ENCODE results near the gene PPFIA4. TPM values are rescaled to one million over a fixed set of nuclear protein-coding genes. Genes with fewer than 3 reads are reported as not detected.

Gene PPFIA4
- total RNA-seq, 1 donor from 2014 or later: 11.5 TPM

- H3K27ac Mint-ChIP-seq: peak overlapping the region; percentile 6
- H3K36me3 Mint-ChIP-seq (ENCODE audit: low read depth): peaks cover 7% of the 10 kb centered on the region
- no peaks in the 10 kb centered on the region for H3K4me1 Mint-ChIP-seq (ENCODE audit: low read depth)
- no peak overlapping the region for H3K4me3 Mint-ChIP-seq
- DNase-seq (ENCODE audit: low spot score): no peak
- H3K27me3 Mint-ChIP-seq (ENCODE audit: insufficient read depth): peaks cover 8% of the 10 kb centered on the region
- H3K9me3 Mint-ChIP-seq: no peaks in the 10 kb centered on the region
- intact Hi-C loops (cut with micrococcal nuclease): no loop called here
Observed at GRCh38 chr1:203076031-203076511, 49.8 kb downstream of the PPFIA4 start.

GRCh38 chr1:203077367-203077766 lies 51.1 kb downstream of the PPFIA4 start:
- Mint-ChIP-seq H3K27ac (no peak overlapping the region), H3K4me3 (no peak overlapping the region), H3K4me1 (ENCODE audit: low read depth) (peaks cover 4% of the 10 kb centered on the region), H3K9me3 (no peaks in the 10 kb centered on the region), H3K36me3 (ENCODE audit: low read depth) (peaks cover 7% of the 10 kb centered on the region), H3K27me3 (ENCODE audit: insufficient read depth) (peaks cover 13% of the 10 kb centered on the region)
- DNase-seq (ENCODE audit: low spot score): no peak
- intact Hi-C loops (cut with micrococcal nuclease): no loop called here

GRCh38 chr1:203077956-203078355 lies 51.7 kb downstream of the PPFIA4 start:
- no peaks in the 10 kb centered on the region for H3K9me3 Mint-ChIP-seq
- H3K4me1 Mint-ChIP-seq (ENCODE audit: low read depth): peaks cover 10% of the 10 kb centered on the region
- no peak overlapping the region for H3K4me3 Mint-ChIP-seq
- peaks cover 3% of the 10 kb centered on the region for H3K36me3 Mint-ChIP-seq (ENCODE audit: low read depth)
- DNase-seq (ENCODE audit: low spot score): no peak
- H3K27ac Mint-ChIP-seq: no peak overlapping the region
- intact Hi-C loops (cut with micrococcal nuclease): no loop called here
- peaks cover 15% of the 10 kb centered on the region for H3K27me3 Mint-ChIP-seq (ENCODE audit: insufficient read depth)

- no peak for DNase-seq (ENCODE audit: low spot score)
- peaks cover 13% of the 10 kb centered on the region for H3K4me1 Mint-ChIP-seq (ENCODE audit: low read depth)
- peaks cover 16% of the 10 kb centered on the region for H3K27me3 Mint-ChIP-seq (ENCODE audit: insufficient read depth)
- H3K9me3 Mint-ChIP-seq: no peaks in the 10 kb centered on the region
- no peak overlapping the region for H3K4me3 Mint-ChIP-seq
- H3K27ac Mint-ChIP-seq: no peak overlapping the region
- intact Hi-C loops (cut with micrococcal nuclease): no loop called here
- peaks cover 2% of the 10 kb centered on the region for H3K36me3 Mint-ChIP-seq (ENCODE audit: low read depth)
Observed at GRCh38 chr1:203078478-203078877, 52.2 kb downstream of the PPFIA4 start.

- peaks cover 16% of the 10 kb centered on the region for H3K27me3 Mint-ChIP-seq (ENCODE audit: insufficient read depth)
- H3K36me3 Mint-ChIP-seq (ENCODE audit: low read depth): no peaks in the 10 kb centered on the region
- no peak overlapping the region for H3K4me3 Mint-ChIP-seq
- no peaks in the 10 kb centered on the region for H3K9me3 Mint-ChIP-seq
- DNase-seq (ENCODE audit: low spot score): no peak
- peaks cover 13% of the 10 kb centered on the region for H3K4me1 Mint-ChIP-seq (ENCODE audit: low read depth)
- intact Hi-C loops (cut with micrococcal nuclease): no loop called here
- H3K27ac Mint-ChIP-seq: no peak overlapping the region
Observed at GRCh38 chr1:203080456-203080855, 54.2 kb downstream of the PPFIA4 start.

- intact Hi-C loops (cut with micrococcal nuclease): no loop called here
- H3K27me3 Mint-ChIP-seq (ENCODE audit: insufficient read depth): peaks cover 11% of the 10 kb centered on the region
- H3K9me3 Mint-ChIP-seq: no peaks in the 10 kb centered on the region
- H3K27ac Mint-ChIP-seq: no peak overlapping the region
- H3K36me3 Mint-ChIP-seq (ENCODE audit: low read depth): no peaks in the 10 kb centered on the region
- peaks cover 13% of the 10 kb centered on the region for H3K4me1 Mint-ChIP-seq (ENCODE audit: low read depth)
- DNase-seq (ENCODE audit: low spot score): no peak
- H3K4me3 Mint-ChIP-seq: no peak overlapping the region
Observed at GRCh38 chr1:203081465-203082230, 55.4 kb downstream of the PPFIA4 start.

- Mint-ChIP-seq H3K27me3 (ENCODE audit: insufficient read depth) (peaks cover 14% of the 10 kb centered on the region), H3K27ac (no peak overlapping the region), H3K9me3 (no peaks in the 10 kb centered on the region), H3K4me1 (ENCODE audit: low read depth) (peaks cover 13% of the 10 kb centered on the region), H3K4me3 (no peak overlapping the region), H3K36me3 (ENCODE audit: low read depth) (no peaks in the 10 kb centered on the region)
- DNase-seq (ENCODE audit: low spot score): no peak
- intact Hi-C loops (cut with micrococcal nuclease): no loop called here
Observed at GRCh38 chr1:203082231-203082505, 55.9 kb downstream of the PPFIA4 start.

GRCh38 chr1:203082571-203083462 lies 56.5 kb downstream of the PPFIA4 start:
- H3K36me3 Mint-ChIP-seq (ENCODE audit: low read depth): no peaks in the 10 kb centered on the region
- DNase-seq (ENCODE audit: low spot score): no peak
- no peaks in the 10 kb centered on the region for H3K9me3 Mint-ChIP-seq
- intact Hi-C loops (cut with micrococcal nuclease): no loop called here
- no peak overlapping the region for H3K4me3 Mint-ChIP-seq
- H3K4me1 Mint-ChIP-seq (ENCODE audit: low read depth): peaks cover 13% of the 10 kb centered on the region
- peaks cover 13% of the 10 kb centered on the region for H3K27me3 Mint-ChIP-seq (ENCODE audit: insufficient read depth)
- no peak overlapping the region for H3K27ac Mint-ChIP-seq

- Mint-ChIP-seq H3K4me3 (no peak overlapping the region), H3K27ac (no peak overlapping the region), H3K9me3 (no peaks in the 10 kb centered on the region), H3K4me1 (ENCODE audit: low read depth) (peaks cover 13% of the 10 kb centered on the region), H3K27me3 (ENCODE audit: insufficient read depth) (peaks cover 13% of the 10 kb centered on the region), H3K36me3 (ENCODE audit: low read depth) (no peaks in the 10 kb centered on the region)
- intact Hi-C loops (cut with micrococcal nuclease): no loop called here
- DNase-seq (ENCODE audit: low spot score): no peak
Observed at GRCh38 chr1:203083463-203083921, 57.2 kb downstream of the PPFIA4 start.

- H3K27ac Mint-ChIP-seq: no peak overlapping the region
- peaks cover 15% of the 10 kb centered on the region for H3K27me3 Mint-ChIP-seq (ENCODE audit: insufficient read depth)
- H3K4me1 Mint-ChIP-seq (ENCODE audit: low read depth): peaks cover 13% of the 10 kb centered on the region
- no peak for DNase-seq (ENCODE audit: low spot score)
- no peaks in the 10 kb centered on the region for H3K9me3 Mint-ChIP-seq
- intact Hi-C loops (cut with micrococcal nuclease): no loop called here
- no peak overlapping the region for H3K4me3 Mint-ChIP-seq
- H3K36me3 Mint-ChIP-seq (ENCODE audit: low read depth): no peaks in the 10 kb centered on the region
Observed at GRCh38 chr1:203084588-203085527, 58.6 kb downstream of the PPFIA4 start.

GRCh38 chr1:203085528-203086406 lies 59.5 kb downstream of the PPFIA4 start, which contains the start of gene MYOG:
Gene MYOG, minus strand, starts transcription at chr1:203086012. Its CDS starts 51 bp downstream, at chr1:203085961.
- Mint-ChIP-seq H3K36me3 (ENCODE audit: low read depth) (no peaks in the 10 kb centered on the region), H3K27ac (no peak within 1 kb of the TSS), H3K9me3 (no peaks in the 10 kb centered on the region), H3K4me1 (ENCODE audit: low read depth) (peaks cover 13% of the 10 kb centered on the region), H3K27me3 (ENCODE audit: insufficient read depth) (peaks cover 15% of the 10 kb centered on the region), H3K4me3 (no peak within 1 kb of the TSS)
- no peak for DNase-seq (ENCODE audit: low spot score)
- intact Hi-C loops (cut with micrococcal nuclease): no loop called here
